ENCODE data around the gene APELA. TPM values are rescaled to one million over a fixed set of nuclear protein-coding genes. Genes with fewer than 3 reads are reported as not detected.
A peak's percentile ranks its signal among the peaks of the same experiment; 100 is the strongest.

APELA gene
- total RNA-seq, 1 experiment from 2014 or later = 140 TPM

GRCh38 chr4:164846566-164846965 lies 30.4 kb upstream of the APELA start:
- no peaks in the 10 kb centered on the region for H3K23me2 ChIP-seq (ENCODE audit: insufficient read length, low read depth, low read length, poor library complexity, severe bottlenecking)
- no peaks in the 10 kb centered on the region for H3K79me2 ChIP-seq (ENCODE audit: insufficient read depth, low read length)
- no peak overlapping the region for H4K5ac ChIP-seq (ENCODE audit: insufficient read length, low read depth, low read length)
- peaks cover 28 to 32% of the 10 kb centered on the region in 2 experiments for H3K4me1 Mint-ChIP-seq
- no peak overlapping the region for H3K27ac ChIP-seq (ENCODE audit: insufficient read length, low read depth, low read length)
- no peak overlapping the region for H4K91ac ChIP-seq (ENCODE audit: insufficient read length, low read depth, low read length)
- H3K14ac ChIP-seq (ENCODE audit: insufficient read depth, low read length) = no peak overlapping the region
- no peak overlapping the region for H4K8ac ChIP-seq (replicated peaks; ENCODE audit: insufficient read length, low read depth, low read length)
- H3K27me3 ChIP-seq (ENCODE audit: insufficient read depth, low read length) = no peaks in the 10 kb centered on the region
- no peak overlapping the region for H3K9ac ChIP-seq (ENCODE audit: extremely low read depth, insufficient read length, low read length)
- no peak overlapping the region for H2BK20ac ChIP-seq (ENCODE audit: low read depth, low read length, poor library complexity, severe bottlenecking)
- H3K27ac Mint-ChIP-seq = peak overlapping the region; percentile 35 to 84 (median 42); a peak in 6 of 7 replicates
- no peak overlapping the region for H3K18ac ChIP-seq (ENCODE audit: insufficient read length, low read depth, low read length)
- H3K4ac ChIP-seq (ENCODE audit: low read depth, low read length) = no peak overlapping the region
- no peak overlapping the region for H3K4me2 ChIP-seq (ENCODE audit: insufficient read depth, insufficient read length, low read length)
- TF ChIP-seq CTCF (conservative IDR thresholded peaks at IDR 0.05) = no peak
- H2BK15ac ChIP-seq (ENCODE audit: low read depth, low read length) = no peak overlapping the region
- H3K27me3 Mint-ChIP-seq (ENCODE audit: low read depth) = no peaks in the 10 kb centered on the region
- H3K36me3 Mint-ChIP-seq (ENCODE audit: insufficient read depth in 1 of 3, low read depth in 3 of 3) = peaks cover 0 to 2% (median 0%) of the 10 kb centered on the region in 3 experiments; a peak in 1 of 7 replicates
- no peaks in the 10 kb centered on the region for H3K9me3 ChIP-seq (ENCODE audit: control insufficient read depth, low read depth, low read length)
- no peaks in the 10 kb centered on the region for H3K4me1 ChIP-seq (ENCODE audit: insufficient read depth, low read length)
- H3K4me3 Mint-ChIP-seq = no peak overlapping the region
- peaks cover 0 to 1% of the 10 kb centered on the region in 2 experiments; a peak in 1 of 5 replicates for H3K9me3 Mint-ChIP-seq
- no peak overlapping the region for H3K23ac ChIP-seq (ENCODE audit: insufficient read length, low read depth, low read length)
- H3K79me1 ChIP-seq (ENCODE audit: insufficient read depth, low read depth, low read length, poor library complexity, severe bottlenecking) = no peaks in the 10 kb centered on the region
- H2BK12ac ChIP-seq (ENCODE audit: insufficient read length, low read depth, low read length) = no peak overlapping the region
- no peaks in the 10 kb centered on the region for H4K20me1 ChIP-seq (ENCODE audit: control insufficient read depth, insufficient read depth, insufficient read length)
- H3T11ph ChIP-seq (ENCODE audit: low read length) = no peak overlapping the region
- no peak overlapping the region for H2BK120ac ChIP-seq (ENCODE audit: low read depth, low read length, poor library complexity, severe bottlenecking)
- no CpG with 5 or more reads among the region's 4 CpGs for WGBS (ENCODE audit: extremely low coverage, insufficient read length, low lambda C conversion rate)
- H3K56ac ChIP-seq (ENCODE audit: insufficient read length, low read depth, low read length) = no peak overlapping the region
- DNase-seq = no peak
- no peak overlapping the region for H2AK5ac ChIP-seq (ENCODE audit: insufficient read length, low read length)
- peak overlapping the region; percentile 23 for H2AFZ ChIP-seq (ENCODE audit: low read length)
- H2BK5ac ChIP-seq (ENCODE audit: insufficient read length, low read length) = no peak overlapping the region

All from H9 (cell line).